ENCODE data around the gene TICAM2. TPM values are rescaled to one million over a fixed set of nuclear protein-coding genes. Genes with fewer than 3 reads are reported as not detected.

The TICAM2 gene
- total RNA-seq, 4 donors from 2014 or later = 1.2 to 4.7 (median 3.1) TPM

GRCh38 chr5:115575167-115576070 is 26.9 kb downstream of the TICAM2 start:
- Histone ChIP-seq H3K27me3 (no peaks in the 10 kb centered on the region), H3K4me1 (peaks cover 0 to 36% (median 8%) of the 10 kb centered on the region in 3 donors), H3K27ac (no peak overlapping the region), H3K4me3 (no peak overlapping the region), H3K9me3 (no peaks in the 10 kb centered on the region), H3K36me3 (peaks cover 0 to under 1% of the 10 kb centered on the region in 2 donors)
- no peak for TF ChIP-seq CTCF (IDR thresholded peaks at IDR 0.05)
- no peak for TF ChIP-seq EP300 (IDR thresholded peaks at IDR 0.05)
- no peak for TF ChIP-seq POLR2A (IDR thresholded peaks at IDR 0.05)
- no peak for TF ChIP-seq POLR2AphosphoS5 (IDR thresholded peaks at IDR 0.05)
- ATAC-seq = no peak
- 79% methylated on average over 4 to 5 of the region's 5 CpGs for WGBS, 2 donors (ENCODE audit: low coverage in 1 of 2)

GRCh38 chr5:115573133-115573532 is 29.1 kb downstream of the TICAM2 start:
- no peaks in the 10 kb centered on the region for H3K9me3 ChIP-seq
- 52 to 71% methylated on average over 2 of the region's 2 CpGs for WGBS, 2 donors (ENCODE audit: low coverage in 1 of 2)
- no peaks in the 10 kb centered on the region for H3K27me3 ChIP-seq
- no peak for ATAC-seq
- TF ChIP-seq CTCF (IDR thresholded peaks at IDR 0.05) (no peak), EP300 (IDR thresholded peaks at IDR 0.05) (no peak), POLR2A (IDR thresholded peaks at IDR 0.05) (no peak), POLR2AphosphoS5 (IDR thresholded peaks at IDR 0.05) (no peak)
- peaks cover 0 to 42% (median 8%) of the 10 kb centered on the region in 3 donors for H3K4me1 ChIP-seq
- H3K36me3 ChIP-seq = no peaks in the 10 kb centered on the region
- no peak overlapping the region for H3K27ac ChIP-seq
- H3K4me3 ChIP-seq = no peak overlapping the region

- no peaks in the 10 kb centered on the region for H3K27me3 ChIP-seq
- 29 to 70% methylated on average over 2 to 5 of the region's 5 CpGs for WGBS, 2 donors (ENCODE audit: low coverage in 1 of 2)
- no peaks in the 10 kb centered on the region for H3K9me3 ChIP-seq
- H3K4me3 ChIP-seq = no peak overlapping the region
- no peaks in the 10 kb centered on the region for H3K36me3 ChIP-seq
- peak overlapping the region; percentile 18 to 62 (median 50) for H3K27ac ChIP-seq
- H3K4me1 ChIP-seq = peaks cover 0 to 42% (median 8%) of the 10 kb centered on the region in 3 donors
- peak in 1 of 4 experiments; percentile 29 for TF ChIP-seq CTCF (IDR thresholded peaks at IDR 0.05)
- TF ChIP-seq POLR2A (IDR thresholded peaks at IDR 0.05) = no peak
- peak; percentile 82 for ATAC-seq
Observed at GRCh38 chr5:115571441-115571878, 30.8 kb downstream of the TICAM2 start.

- H3K4me1 ChIP-seq = peaks cover 0 to 33% (median 8%) of the 10 kb centered on the region in 3 donors
- H3K4me3 ChIP-seq = no peak overlapping the region
- no peak for TF ChIP-seq POLR2AphosphoS5 (IDR thresholded peaks at IDR 0.05)
- no peak for TF ChIP-seq CTCF (IDR thresholded peaks at IDR 0.05)
- no peak for TF ChIP-seq EP300 (IDR thresholded peaks at IDR 0.05)
- no peak for TF ChIP-seq POLR2A (IDR thresholded peaks at IDR 0.05)
- ATAC-seq = no peak
- no peak overlapping the region for H3K27ac ChIP-seq
- WGBS, 2 donors (ENCODE audit: low coverage in 1 of 2) = 47 to 75% methylated on average over 1 of the region's 1 CpG
- no peaks in the 10 kb centered on the region for H3K36me3 ChIP-seq
- H3K27me3 ChIP-seq = no peaks in the 10 kb centered on the region
- H3K9me3 ChIP-seq = no peaks in the 10 kb centered on the region
Observed at GRCh38 chr5:115568668-115569067, 33.6 kb downstream of the TICAM2 start.

GRCh38 chr5:115565233-115565632 is 37.0 kb downstream of the TICAM2 start:
- no peak for ATAC-seq
- Histone ChIP-seq H3K36me3 (no peaks in the 10 kb centered on the region), H3K4me3 (no peak overlapping the region)

More at GRCh38 chr5:115565233-115565632, 37.0 kb downstream of the TICAM2 start:
- WGBS, 2 donors (ENCODE audit: low coverage in 1 of 2) = 58 to 83% methylated on average over 1 of the region's 2 CpGs
- Histone ChIP-seq H3K27me3 (no peaks in the 10 kb centered on the region), H3K27ac (no peak overlapping the region), H3K4me1 (peaks cover 0 to 5% (median 0%) of the 10 kb centered on the region in 3 donors), H3K9me3 (no peaks in the 10 kb centered on the region)
- no peak for TF ChIP-seq POLR2A (IDR thresholded peaks at IDR 0.05)
- no peak for TF ChIP-seq CTCF (IDR thresholded peaks at IDR 0.05)
- TF ChIP-seq EP300 (IDR thresholded peaks at IDR 0.05) = no peak
- TF ChIP-seq POLR2AphosphoS5 (IDR thresholded peaks at IDR 0.05) = no peak

All from gastroesophageal sphincter (tissue), 4 donors.